ENCODE measurements around the gene GLT8D2. TPM values are rescaled to one million over a fixed set of nuclear protein-coding genes. Genes with fewer than 3 reads are reported as not detected.
A peak's percentile ranks its signal among the peaks of the same experiment; 100 is the strongest.

Gene GLT8D2
- total and polyA plus RNA-seq, 5 donors, result 8.7 to 14.4 (median 9.9) TPM

DNA sequence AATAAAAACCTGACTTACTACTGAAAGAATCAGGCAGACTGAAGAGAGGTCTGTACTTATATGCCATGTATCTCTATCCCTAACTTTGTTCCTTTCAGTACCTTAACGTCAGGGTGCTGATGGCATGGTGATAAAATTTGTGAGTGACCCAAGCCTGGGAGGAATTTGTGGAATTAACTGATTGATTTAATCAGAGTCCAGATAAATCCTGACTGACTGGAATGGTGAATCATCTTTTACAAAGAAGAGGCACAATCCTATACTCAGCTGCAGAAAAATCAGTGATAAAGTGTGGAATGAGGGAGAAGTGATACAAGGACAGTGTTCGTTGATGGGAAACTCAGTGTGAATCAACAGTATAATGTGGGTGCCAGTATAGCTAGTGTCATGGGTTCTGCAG is 80.6 kb downstream of the GLT8D2 start:
- WGBS, result 41% methylated on average over 2 of the region's 2 CpGs
- Histone ChIP-seq H3K4me3 (ENCODE audit: low read length) (no peak overlapping the region), H3K4me1 (ENCODE audit: control insufficient read depth, insufficient read depth, low read length) (peaks cover 2% of the 10 kb centered on the region), H3K9me3 (ENCODE audit: control insufficient read depth, low read length) (no peaks in the 10 kb centered on the region), H3K27me3 (ENCODE audit: control insufficient read depth, insufficient read depth) (no peaks in the 10 kb centered on the region), H3K27ac (ENCODE audit: low read length) (no peak overlapping the region)
- ATAC-seq (no peak), DNase-seq (no peak)
- intact Hi-C loops (cut with DNase I), result loop anchor here in 2 of 4 donors (10.0 kb wide), 2 partner anchors 95 to 145 kb away; partner anchors contain the start of gene HCFC2 (in 2 of the 2)

DNA sequence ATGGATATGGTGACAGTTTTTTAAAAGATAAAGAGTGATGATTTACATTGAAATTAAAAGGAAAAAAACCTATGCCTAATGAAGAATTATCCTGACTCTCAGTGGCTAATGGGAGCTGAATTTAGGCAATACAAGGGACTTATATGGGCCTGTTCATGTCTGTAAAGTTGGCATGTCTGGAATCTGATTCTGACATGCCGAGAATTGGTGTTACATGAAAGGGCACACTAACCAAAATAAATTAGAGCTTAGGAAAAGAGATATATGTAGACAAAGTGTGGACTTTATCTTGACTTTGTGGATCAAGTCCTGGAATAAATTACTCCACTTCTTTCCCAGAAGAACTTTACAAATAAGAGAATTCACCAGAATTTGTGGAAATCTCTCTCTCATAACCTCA is 83.3 kb downstream of the GLT8D2 start:
- no peak overlapping the region for H3K27ac ChIP-seq (ENCODE audit: low read length)
- no peak for DNase-seq
- H3K27me3 ChIP-seq (ENCODE audit: control insufficient read depth, insufficient read depth), result no peaks in the 10 kb centered on the region
- peak overlapping the region; percentile 81 for H3K4me3 ChIP-seq (ENCODE audit: low read length)
- intact Hi-C loops (cut with DNase I), result loop anchor here in 2 of 4 donors (10.0 kb wide), 2 partner anchors 98 to 148 kb away; partner anchors contain the start of gene HCFC2 (in 2 of the 2)
- no peaks in the 10 kb centered on the region for H3K9me3 ChIP-seq (ENCODE audit: control insufficient read depth, low read length)
- 20% methylated on average over 1 of the region's 1 CpG for WGBS
- no peak for ATAC-seq
- H3K4me1 ChIP-seq (ENCODE audit: control insufficient read depth, insufficient read depth, low read length), result peaks cover 5% of the 10 kb centered on the region

DNA sequence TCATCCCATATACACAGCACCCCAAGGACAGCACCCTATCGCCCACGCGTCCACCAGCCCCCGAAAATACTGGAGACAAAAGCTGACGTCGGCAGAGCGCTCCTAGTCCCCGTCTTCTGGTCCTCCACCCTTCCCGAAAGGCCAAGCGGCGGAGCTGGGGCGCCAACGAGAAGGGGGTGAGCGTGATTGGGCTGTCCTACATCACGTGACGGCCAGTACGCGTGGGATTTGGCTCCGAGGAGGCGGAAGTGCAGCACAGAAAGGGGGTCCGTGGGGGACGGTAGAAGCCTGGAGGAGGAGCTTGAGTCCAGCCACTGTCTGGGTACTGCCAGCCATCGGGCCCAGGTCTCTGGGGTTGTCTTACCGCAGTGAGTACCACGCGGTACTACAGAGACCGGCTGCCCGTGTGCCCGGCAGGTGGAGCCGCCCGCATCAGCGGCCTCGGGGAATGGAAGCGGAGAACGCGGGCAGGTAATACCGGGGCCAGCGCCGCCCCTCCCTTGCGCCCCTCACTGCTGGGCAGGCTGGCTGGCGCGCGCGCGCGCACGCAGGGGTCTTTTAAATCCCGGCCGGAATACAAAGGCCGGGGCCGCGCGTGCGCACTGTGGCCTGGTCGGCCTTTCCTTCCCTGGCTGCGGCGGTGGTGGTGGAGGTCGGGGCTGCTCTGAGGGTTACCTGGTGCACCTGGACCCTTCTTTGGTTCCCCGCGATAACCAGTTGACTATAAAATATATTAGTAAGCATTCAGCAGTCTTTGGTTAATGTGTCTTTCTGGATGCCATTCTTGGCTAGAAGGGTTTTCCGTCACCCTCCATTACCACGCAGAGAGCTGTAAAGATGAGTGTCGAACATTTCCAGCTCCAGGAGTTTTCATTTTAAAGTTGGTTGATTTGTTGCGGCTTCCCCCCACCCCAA is 84.1 kb downstream of the GLT8D2 start, which contains the start of gene TDG:
TSS of gene TDG (plus strand) at position 283 of the 915 bp plus-strand sequence. CDS start at position 449, 166 bp downstream.
- Histone ChIP-seq H3K4me1 (ENCODE audit: control insufficient read depth, insufficient read depth, low read length) (peaks cover 5% of the 10 kb centered on the region), H3K27ac (ENCODE audit: low read length) (peak within 1 kb of the TSS; percentile 92), H3K27me3 (ENCODE audit: control insufficient read depth, insufficient read depth) (no peaks in the 10 kb centered on the region), H3K4me3 (ENCODE audit: low read length) (peak within 1 kb of the TSS; percentile 81), H3K9me3 (ENCODE audit: control insufficient read depth, low read length) (no peaks in the 10 kb centered on the region)
- peak; percentile 99 for ATAC-seq
- peak; percentile 99 for DNase-seq
- 6% methylated on average over 64 of the region's 64 CpGs for WGBS
- intact Hi-C loops (cut with DNase I), result loop anchor here in 2 of 4 donors (10.0 kb wide), 2 partner anchors 99 to 149 kb away; partner anchors contain the start of gene HCFC2 (in 2 of the 2)

DNA sequence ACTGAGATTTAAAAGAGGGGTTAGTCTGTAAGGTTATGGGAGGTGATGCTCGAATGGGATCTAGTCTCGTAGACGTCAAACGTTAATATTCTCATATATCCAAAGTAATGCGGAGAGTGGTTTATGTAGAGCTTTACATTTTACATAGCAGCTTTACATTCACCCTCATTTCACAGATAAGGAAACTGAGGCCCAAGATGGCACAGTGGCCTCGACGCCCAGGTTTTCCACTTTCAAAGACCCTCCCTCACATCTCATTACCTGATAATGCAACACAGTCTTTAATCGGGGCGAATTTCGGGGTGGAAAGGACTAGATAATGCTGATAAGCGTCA is 84.8 kb downstream of the GLT8D2 start:
- peak overlapping the region; percentile 91 for H3K27ac ChIP-seq (ENCODE audit: low read length)
- intact Hi-C loops (cut with DNase I), result loop anchor here in 2 of 4 donors (10.0 kb wide), 2 partner anchors 100 to 150 kb away; partner anchors contain the start of gene HCFC2 (in 2 of the 2)
- under 1% methylated on average over 11 of the region's 11 CpGs for WGBS
- DNase-seq, result no peak
- no peaks in the 10 kb centered on the region for H3K27me3 ChIP-seq (ENCODE audit: control insufficient read depth, insufficient read depth)
- H3K4me3 ChIP-seq (ENCODE audit: low read length), result peak overlapping the region; percentile 81
- peaks cover 5% of the 10 kb centered on the region for H3K4me1 ChIP-seq (ENCODE audit: control insufficient read depth, insufficient read depth, low read length)
- H3K9me3 ChIP-seq (ENCODE audit: control insufficient read depth, low read length), result no peaks in the 10 kb centered on the region
- ATAC-seq, result no peak

DNA sequence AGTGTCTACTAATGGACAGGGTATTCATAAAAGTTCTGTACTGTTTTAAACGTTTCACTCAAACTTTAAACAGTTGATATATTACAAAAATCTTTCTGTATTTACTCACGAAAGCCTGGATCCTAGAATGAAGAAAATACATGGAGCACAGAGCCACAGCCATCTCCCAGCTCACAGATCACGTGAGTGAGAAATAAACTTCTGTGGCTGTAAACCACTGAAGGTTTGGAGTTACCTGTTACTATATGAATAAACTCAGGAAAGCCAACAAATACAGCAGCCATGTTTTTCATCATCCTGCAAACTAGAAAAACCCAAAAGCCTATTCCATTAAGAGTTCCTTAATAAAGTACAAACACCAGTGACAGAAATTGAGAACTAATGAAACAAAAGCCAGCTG is 85.2 kb downstream of the GLT8D2 start:
- 16% methylated on average over 3 of the region's 3 CpGs for WGBS
- Histone ChIP-seq H3K4me1 (ENCODE audit: control insufficient read depth, insufficient read depth, low read length) (peaks cover 5% of the 10 kb centered on the region), H3K27me3 (ENCODE audit: control insufficient read depth, insufficient read depth) (no peaks in the 10 kb centered on the region), H3K27ac (ENCODE audit: low read length) (no peak overlapping the region), H3K4me3 (ENCODE audit: low read length) (peak overlapping the region; percentile 81), H3K9me3 (ENCODE audit: control insufficient read depth, low read length) (no peaks in the 10 kb centered on the region)
- intact Hi-C loops (cut with DNase I), result loop anchor here in 2 of 4 donors (10.0 kb wide), 2 partner anchors 100 to 150 kb away; partner anchors contain the start of gene HCFC2 (in 2 of the 2)
- ATAC-seq, result no peak
- DNase-seq, result no peak

DNA sequence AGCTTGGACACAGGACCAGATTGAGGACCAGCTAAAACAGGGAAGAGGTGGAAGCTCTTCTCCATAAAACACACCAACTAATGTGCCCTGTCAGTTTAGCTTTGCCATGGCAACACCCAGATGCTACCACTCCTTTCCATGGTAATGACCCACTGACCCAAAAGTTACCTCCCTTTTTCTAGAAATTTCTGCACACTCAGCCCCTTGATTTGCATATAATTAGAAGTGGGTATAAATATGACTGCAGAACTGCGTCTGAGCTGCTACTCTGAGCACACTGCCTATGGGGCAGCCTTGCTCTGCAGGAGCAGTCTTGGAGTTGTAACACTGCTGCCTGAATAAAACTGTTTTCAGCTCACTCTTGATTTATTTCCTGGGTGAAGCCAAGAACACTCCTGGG is 87.5 kb downstream of the GLT8D2 start:
- ATAC-seq, result no peak
- H3K9me3 ChIP-seq (ENCODE audit: control insufficient read depth, low read length), result no peaks in the 10 kb centered on the region
- no peaks in the 10 kb centered on the region for H3K27me3 ChIP-seq (ENCODE audit: control insufficient read depth, insufficient read depth)
- no peak for DNase-seq
- H3K4me3 ChIP-seq (ENCODE audit: low read length), result no peak overlapping the region
- 42% methylated on average over 1 of the region's 1 CpG for WGBS
- H3K4me1 ChIP-seq (ENCODE audit: control insufficient read depth, insufficient read depth, low read length), result peaks cover 5% of the 10 kb centered on the region
- intact Hi-C loops (cut with DNase I), result loop anchor here in 2 of 4 donors (10.0 kb wide), 2 partner anchors 102 to 152 kb away; partner anchors contain the start of gene HCFC2 (in 2 of the 2)
- no peak overlapping the region for H3K27ac ChIP-seq (ENCODE audit: low read length)

DNA sequence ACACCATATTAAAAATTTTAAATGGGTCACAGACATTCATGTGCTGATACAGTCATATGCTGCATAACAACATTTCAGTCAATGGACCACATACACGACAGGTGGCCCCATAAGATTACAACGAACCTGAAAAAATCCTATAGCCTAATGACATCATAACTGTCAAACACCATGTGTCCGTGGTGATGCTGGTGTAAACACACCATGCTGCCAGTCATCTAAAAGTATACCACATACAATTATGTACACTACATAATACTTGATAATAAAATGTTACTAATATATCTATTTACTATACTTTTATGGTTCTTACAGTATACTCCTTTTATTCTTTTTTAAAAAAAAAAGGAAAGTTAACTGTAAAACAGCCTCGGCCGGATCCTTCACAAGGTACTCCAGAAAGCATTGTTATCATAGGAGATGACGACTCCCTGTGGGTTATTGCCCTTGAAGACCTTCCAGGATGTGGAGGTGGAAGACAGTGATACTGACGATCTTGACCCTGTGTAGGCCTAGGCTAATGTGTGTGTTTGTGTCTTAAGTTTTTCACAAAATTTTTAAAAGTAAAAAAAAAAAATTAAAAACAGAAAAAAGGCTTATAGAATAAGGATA is 89.3 kb downstream of the GLT8D2 start:
- intact Hi-C loops (cut with DNase I), result loop anchor here in 2 of 4 donors (10.0 kb wide), 2 partner anchors 104 to 154 kb away; partner anchors contain the start of gene HCFC2 (in 2 of the 2)
- no peaks in the 10 kb centered on the region for H3K9me3 ChIP-seq (ENCODE audit: control insufficient read depth, low read length)
- DNase-seq, result no peak
- 55% methylated on average over 7 of the region's 7 CpGs for WGBS
- peaks cover 9% of the 10 kb centered on the region for H3K4me1 ChIP-seq (ENCODE audit: control insufficient read depth, insufficient read depth, low read length)
- no peak overlapping the region for H3K27ac ChIP-seq (ENCODE audit: low read length)
- no peaks in the 10 kb centered on the region for H3K27me3 ChIP-seq (ENCODE audit: control insufficient read depth, insufficient read depth)
- no peak overlapping the region for H3K4me3 ChIP-seq (ENCODE audit: low read length)
- ATAC-seq, result no peak

DNA sequence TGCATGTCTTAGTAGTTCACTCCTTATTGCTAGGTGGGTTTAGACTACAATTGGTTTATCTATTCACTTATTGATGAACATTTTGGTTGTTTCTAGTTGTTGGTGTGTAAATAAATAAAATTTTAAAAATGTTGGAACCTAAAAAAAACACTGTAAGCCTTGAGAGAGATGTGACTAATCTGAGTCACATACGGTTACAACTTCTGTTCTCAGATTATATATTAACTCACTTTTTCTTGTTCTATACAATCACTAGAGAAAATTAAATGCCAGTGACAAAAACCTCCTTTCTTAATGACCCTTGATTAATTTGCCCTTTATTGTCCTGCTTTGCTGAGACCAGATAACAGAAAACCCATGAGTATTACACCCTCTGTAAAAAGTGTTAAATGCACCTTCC is 91.4 kb downstream of the GLT8D2 start:
- Histone ChIP-seq H3K27me3 (ENCODE audit: control insufficient read depth, insufficient read depth) (no peaks in the 10 kb centered on the region), H3K9me3 (ENCODE audit: control insufficient read depth, low read length) (no peaks in the 10 kb centered on the region), H3K4me1 (ENCODE audit: control insufficient read depth, insufficient read depth, low read length) (peaks cover 5% of the 10 kb centered on the region), H3K4me3 (ENCODE audit: low read length) (no peak overlapping the region), H3K27ac (ENCODE audit: low read length) (no peak overlapping the region)
- ATAC-seq (no peak), DNase-seq (no peak)
- 78% methylated on average over 1 of the region's 1 CpG for WGBS
- intact Hi-C loops (cut with DNase I), result loop anchor here in 1 of 4 donors (5.0 kb wide), 1 partner anchor 104 kb away; the partner anchor contains the start of gene HCFC2

DNA sequence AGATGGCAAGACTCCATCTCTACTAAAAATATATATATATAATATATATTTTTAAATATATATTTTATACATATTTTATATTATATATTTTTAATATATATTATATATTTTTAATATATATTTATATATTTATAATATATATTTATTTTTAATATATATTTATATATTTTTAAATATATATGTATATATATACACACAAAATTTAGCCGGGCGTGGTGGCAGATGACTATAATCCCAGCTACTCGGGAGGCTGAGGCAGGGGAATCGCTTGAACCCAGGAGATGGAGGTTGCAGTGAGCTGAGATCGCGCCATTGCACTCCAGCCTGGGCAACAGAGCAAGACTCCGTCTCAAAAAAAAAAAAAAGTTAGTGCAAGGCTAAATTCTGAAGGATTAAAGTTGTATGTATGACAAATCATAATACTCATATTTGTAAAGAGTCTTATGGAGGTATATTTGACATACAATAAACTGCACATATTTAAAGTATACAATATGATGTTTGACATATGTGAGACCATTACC is 92.1 kb downstream of the GLT8D2 start:
- Histone ChIP-seq H3K27me3 (ENCODE audit: control insufficient read depth, insufficient read depth) (no peaks in the 10 kb centered on the region), H3K9me3 (ENCODE audit: control insufficient read depth, low read length) (no peaks in the 10 kb centered on the region), H3K4me3 (ENCODE audit: low read length) (peak overlapping the region; percentile 68), H3K4me1 (ENCODE audit: control insufficient read depth, insufficient read depth, low read length) (peaks cover 5% of the 10 kb centered on the region), H3K27ac (ENCODE audit: low read length) (peak overlapping the region; percentile 83)
- no peak for ATAC-seq
- 93% methylated on average over 7 of the region's 7 CpGs for whole genome bisulfite sequencing
- no peak for DNase-seq
- intact Hi-C loops (cut with DNase I), result loop anchor here in 1 of 4 donors (5.0 kb wide), 1 partner anchor 104 kb away; the partner anchor contains the start of gene HCFC2

DNA sequence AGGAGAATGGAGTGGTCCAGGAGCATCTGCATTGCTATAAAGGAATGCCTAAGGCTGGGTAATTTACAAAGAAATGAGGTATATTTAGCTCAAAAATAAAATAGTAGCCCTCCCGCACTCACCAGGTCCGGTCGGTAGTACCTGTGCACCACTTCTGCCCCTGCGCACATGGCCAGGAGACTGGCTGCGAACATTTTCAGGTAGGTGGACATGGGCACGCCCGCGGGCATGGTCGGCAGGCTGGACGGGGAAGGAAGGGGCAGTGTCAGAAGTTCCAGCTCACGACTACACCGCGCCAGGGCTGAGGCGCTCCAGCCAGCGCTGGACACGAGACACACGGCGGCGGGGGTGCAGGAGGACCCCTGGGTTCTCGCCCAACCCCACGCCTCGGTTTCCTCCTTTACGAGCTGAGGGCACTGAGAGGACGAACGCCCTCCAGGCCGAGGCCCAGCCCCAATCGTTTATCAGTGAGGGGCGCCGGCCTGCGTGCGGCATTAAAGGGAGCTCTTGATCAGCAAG is 93.4 kb downstream of the GLT8D2 start:
- H3K4me1 ChIP-seq (ENCODE audit: control insufficient read depth, insufficient read depth, low read length), result peaks cover 5% of the 10 kb centered on the region
- H3K9me3 ChIP-seq (ENCODE audit: control insufficient read depth, low read length), result no peaks in the 10 kb centered on the region
- no peaks in the 10 kb centered on the region for H3K27me3 ChIP-seq (ENCODE audit: control insufficient read depth, insufficient read depth)
- ATAC-seq, result peak; percentile 65 to 66
- DNase-seq, result peak in 1 of 3 donors; percentile 82
- intact Hi-C loops (cut with DNase I), result loop anchor here in 1 of 4 donors (5.0 kb wide), 1 partner anchor 106 kb away; the partner anchor contains the start of gene HCFC2
- under 1% methylated on average over 31 of the region's 31 CpGs for WGBS
- H3K4me3 ChIP-seq (ENCODE audit: low read length), result peak overlapping the region; percentile 68
- H3K27ac ChIP-seq (ENCODE audit: low read length), result peak overlapping the region; percentile 83

Data from right cardiac atrium (tissue), 5 donors.